GM12878 (cell line): ENCODE data around the gene STAG2.

Experiments
- ATF3 ChIP-seq: IDR thresholded peaks from 2 replicates; pipeline ENCODE4 v1.6.1; 2011; ENCODE audit warnings: low read depth, mild to moderate bottlenecking, low read length, moderate library complexity, borderline replicate concordance; ENCODE audit errors: extremely low read depth
- JUND ChIP-seq: IDR thresholded peaks from 2 replicates; pipeline ENCODE4 v1.6.1; 2012; ENCODE audit warnings: low read depth, mild to moderate bottlenecking, low read length, improper control_type of control experiment, moderate library complexity
- KDM1A ChIP-seq: fragments of 200-600 bp; sonication (generic); IDR thresholded peaks from 2 replicates; pipeline ENCODE4 v1.6.1; 2016; ENCODE audit warnings: borderline replicate concordance
- MXI1 ChIP-seq: fragments of 150-350 bp; IDR thresholded peaks from 2 replicates; pipeline ENCODE4 v1.6.1; 2011; ENCODE audit warnings: low read depth, mild to moderate bottlenecking, inconsistent platforms, low read length, improper control_type of control experiment
- NFYA ChIP-seq: IDR thresholded peaks from 2 replicates; pipeline ENCODE4 v1.6.1; 2011; ENCODE audit warnings: low read depth, mild to moderate bottlenecking, low read length, improper control_type of control experiment, borderline replicate concordance
- NFYB ChIP-seq: IDR thresholded peaks from 2 replicates; pipeline ENCODE4 v1.6.1; 2011; ENCODE audit warnings: low read depth, mild to moderate bottlenecking, low read length, improper control_type of control experiment, moderate library complexity; ENCODE audit not compliant: insufficient read depth
- POLR2A ChIP-seq: IDR thresholded peaks from 2 replicates; pipeline ENCODE4 v1.6.1; 2011; ENCODE audit warnings: low read depth, mild to moderate bottlenecking, low read length
- SMC3 ChIP-seq: IDR thresholded peaks from 2 replicates; pipeline ENCODE4 v1.6.1; 2011; ENCODE audit warnings: low read length, improper control_type of control experiment, borderline replicate concordance
- USF2 ChIP-seq: IDR thresholded peaks from 2 replicates; pipeline ENCODE4 v1.6.1; 2011; ENCODE audit warnings: low read depth, low read length, improper control_type of control experiment, borderline replicate concordance

GRCh38 chrX:123923211-123923610 lies 38.3 kb upstream of the STAG2 start:
- TF ChIP-seq SMC3 (no peak), MXI1 (no peak), USF2 (no peak), ATF3 (no peak), POLR2A (no peak), KDM1A (no peak), NFYA (no peak), NFYB (no peak), JUND (no peak)
